Cortex of kidney (tissue), 1 donor: ENCODE measurements around the gene TMEM207.

Source experiments
- DNase-seq: peaks from one replicate; lab custom pipeline; 2025; lab: John Stamatoyannopoulos, UW

Gene TMEM207

GRCh38 chr3:190384309-190384756, 65.4 kb downstream of the TMEM207 start:
- DNase-seq: no peak

- DNase-seq: no peak
These were observed 67.6 kb downstream of the TMEM207 start for GRCh38 chr3:190382082-190382481.

- no peak for DNase-seq
These were observed 68.3 kb downstream of the TMEM207 start for GRCh38 chr3:190381441-190381840.

GRCh38 chr3:190380184-190380583, 69.5 kb downstream of the TMEM207 start:
- no peak for DNase-seq
